Stimulated activated CD4-positive, alpha-beta T cell treated with anti-CD3 and anti-CD28 coated beads, Interleukin-2, amount 100 ng/mL, for 48 hours (primary cell): ENCODE measurements around the gene ITGB4.
A peak's percentile ranks its signal among the peaks of the same experiment; 100 is the strongest.
"Not testable (repeated sequence)": the region's sequence is repeated elsewhere in the genome, so short reads cannot be mapped to it uniquely, and the experiment has no call there.

ENCODE experiments used
- DNase-seq, 2 donors: peaks; one replicate each; pipeline ENCODE4 v3.0.0-alpha.2; 2020

The ITGB4 gene

GRCh38 chr17:75773808-75774470, 52.7 kb downstream of the ITGB4 start:
- no peak for DNase-seq

- DNase-seq = no peak
These were observed 53.3 kb downstream of the ITGB4 start for GRCh38 chr17:75774471-75774990.

GRCh38 chr17:75774991-75775668, 53.9 kb downstream of the ITGB4 start:
- no peak for DNase-seq

- DNase-seq = no peak
These were observed 55.4 kb downstream of the ITGB4 start for GRCh38 chr17:75776386-75777295.

GRCh38 chr17:75777296-75777922, 56.1 kb downstream of the ITGB4 start:
- no peak for DNase-seq

GRCh38 chr17:75778066-75778860, 57.0 kb downstream of the ITGB4 start:
- not testable (repeated sequence) for DNase-seq

- DNase-seq = peak; percentile 58 to 72
These were observed 57.6 kb downstream of the ITGB4 start for GRCh38 chr17:75778861-75779249.

- peak; percentile 87 to 89 for DNase-seq
These were observed 58.2 kb downstream of the ITGB4 start for GRCh38 chr17:75779250-75779986.

- no peak for DNase-seq
These were observed 59.0 kb downstream of the ITGB4 start for GRCh38 chr17:75779987-75780889.

- DNase-seq = no peak
These were observed 62.0 kb downstream of the ITGB4 start for GRCh38 chr17:75783069-75783783.

- no peak for DNase-seq
These were observed 62.7 kb downstream of the ITGB4 start for GRCh38 chr17:75783803-75784472.

- DNase-seq = peak; percentile 88
These were observed 63.3 kb downstream of the ITGB4 start, which contains the start of gene UNK for GRCh38 chr17:75784473-75785015. Gene UNK, plus strand, starts transcription at chr17:75784806. Its CDS starts 75 bp downstream, at chr17:75784881.

- peak; percentile 83 to 87 for DNase-seq
These were observed 64.0 kb downstream of the ITGB4 start for GRCh38 chr17:75785016-75785890.

- DNase-seq = no peak
These were observed 70.0 kb downstream of the ITGB4 start for GRCh38 chr17:75791254-75791653.

- DNase-seq = no peak
These were observed 72.2 kb downstream of the ITGB4 start for GRCh38 chr17:75793460-75793859.

GRCh38 chr17:75795820-75796607, 74.8 kb downstream of the ITGB4 start:
- no peak for DNase-seq
